ENCODE results near the gene CA9.

Gene CA9

GRCh38 chr9:35696520-35697215, 22.9 kb downstream of the CA9 start:
- Histone ChIP-seq H3K4me3 (ENCODE audit: low read length) (no peak overlapping the region), H2AFZ (ENCODE audit: low read depth, low read length) (no peak overlapping the region), H3K36me3 (ENCODE audit: insufficient read depth, low read length) (peaks cover 53% of the 10 kb centered on the region), H3K27me3 (ENCODE audit: insufficient read depth, low read length) (no peaks in the 10 kb centered on the region), H3K4me1 (ENCODE audit: insufficient read depth, low read length) (no peaks in the 10 kb centered on the region), H3K9me3 (ENCODE audit: low read length) (no peaks in the 10 kb centered on the region)

DNA sequence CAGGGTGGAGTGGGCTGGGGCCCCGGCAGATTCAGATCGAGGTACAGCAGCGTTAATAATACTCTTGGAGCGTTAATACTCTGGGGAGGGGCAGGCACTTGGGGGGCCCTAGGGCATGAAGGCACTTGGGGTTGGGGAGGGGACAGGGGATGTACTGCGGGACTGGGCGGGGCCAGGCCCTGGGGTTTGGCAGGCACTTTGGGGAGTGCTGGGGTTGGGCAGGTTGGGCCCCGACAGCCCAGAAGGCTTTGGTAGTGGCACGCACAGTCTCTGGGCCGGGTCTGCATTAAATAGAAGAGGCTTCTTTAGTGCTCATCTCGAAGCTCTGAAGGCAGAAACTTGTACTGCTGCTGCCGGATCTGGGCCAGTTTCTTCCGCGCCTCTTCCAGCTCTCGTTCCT, 23.8 kb downstream of the CA9 start:
- no peak overlapping the region for H3K4me3 ChIP-seq (ENCODE audit: low read length)
- H2AFZ ChIP-seq (ENCODE audit: low read depth, low read length), result no peak overlapping the region
- H3K27me3 ChIP-seq (ENCODE audit: insufficient read depth, low read length), result no peaks in the 10 kb centered on the region
- H3K36me3 ChIP-seq (ENCODE audit: insufficient read depth, low read length), result peaks cover 60% of the 10 kb centered on the region
- no peaks in the 10 kb centered on the region for H3K9me3 ChIP-seq (ENCODE audit: low read length)
- no peaks in the 10 kb centered on the region for H3K4me1 ChIP-seq (ENCODE audit: insufficient read depth, low read length)

DNA sequence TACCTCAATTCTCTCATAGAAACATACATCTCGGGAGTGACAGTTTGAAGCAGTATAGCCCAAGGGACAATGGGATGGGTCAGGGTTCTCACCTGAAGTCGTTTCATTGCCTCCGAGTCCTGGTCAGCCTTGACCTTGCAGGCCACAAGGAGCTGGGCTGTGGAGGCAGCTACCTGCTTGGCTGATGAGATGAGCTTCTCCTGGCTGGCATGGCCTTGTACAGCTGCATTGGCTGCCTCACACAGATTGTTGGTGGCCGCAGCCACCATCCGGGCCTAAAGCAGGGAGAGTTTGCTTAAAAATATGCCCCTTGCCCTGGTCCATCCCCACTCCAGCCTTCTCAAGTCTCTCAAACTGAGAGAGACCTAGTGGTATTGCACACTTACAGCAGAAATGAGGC, 24.5 kb downstream of the CA9 start:
- no peak overlapping the region for H3K4me3 ChIP-seq (ENCODE audit: low read length)
- H2AFZ ChIP-seq (ENCODE audit: low read depth, low read length), result no peak overlapping the region
- no peaks in the 10 kb centered on the region for H3K27me3 ChIP-seq (ENCODE audit: insufficient read depth, low read length)
- no peaks in the 10 kb centered on the region for H3K4me1 ChIP-seq (ENCODE audit: insufficient read depth, low read length)
- peaks cover 67% of the 10 kb centered on the region for H3K36me3 ChIP-seq (ENCODE audit: insufficient read depth, low read length)
- H3K9me3 ChIP-seq (ENCODE audit: low read length), result no peaks in the 10 kb centered on the region

GRCh38 chr9:35700031-35700430, 26.3 kb downstream of the CA9 start:
- no peak overlapping the region for H2AFZ ChIP-seq (ENCODE audit: low read depth, low read length)

DNA sequence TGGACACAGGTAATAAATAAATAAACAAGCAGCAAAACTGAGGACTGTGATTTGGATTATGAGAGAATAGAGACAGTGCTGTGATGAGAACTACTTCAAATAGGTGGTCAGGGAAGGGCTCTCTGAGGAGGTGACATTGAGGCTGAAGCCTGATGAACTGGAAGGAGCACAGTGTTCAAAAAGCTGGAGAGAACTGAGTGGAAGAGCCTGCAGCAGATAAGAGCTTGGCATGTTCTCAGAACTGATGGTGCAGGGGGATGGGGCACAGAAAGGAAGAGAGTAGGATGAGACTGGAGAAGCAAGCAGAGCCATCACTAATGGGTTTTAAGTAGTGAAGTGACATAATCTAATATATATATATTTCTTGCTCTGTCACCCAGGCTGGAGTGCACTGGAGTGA, 27.2 kb downstream of the CA9 start:
- Histone ChIP-seq H3K27me3 (ENCODE audit: insufficient read depth, low read length) (no peaks in the 10 kb centered on the region), H3K4me3 (ENCODE audit: low read length) (no peak overlapping the region), H3K4me1 (ENCODE audit: insufficient read depth, low read length) (no peaks in the 10 kb centered on the region), H3K36me3 (ENCODE audit: insufficient read depth, low read length) (peaks cover 92% of the 10 kb centered on the region), H2AFZ (ENCODE audit: low read depth, low read length) (no peak overlapping the region), H3K9me3 (ENCODE audit: low read length) (no peaks in the 10 kb centered on the region)

More at GRCh38 chr9:35700031-35700430, 26.3 kb downstream of the CA9 start:
- Histone ChIP-seq H3K4me3 (ENCODE audit: low read length) (no peak overlapping the region), H3K4me1 (ENCODE audit: insufficient read depth, low read length) (no peaks in the 10 kb centered on the region), H3K27me3 (ENCODE audit: insufficient read depth, low read length) (no peaks in the 10 kb centered on the region), H3K9me3 (ENCODE audit: low read length) (no peaks in the 10 kb centered on the region), H3K36me3 (ENCODE audit: insufficient read depth, low read length) (peaks cover 85% of the 10 kb centered on the region)

DNA sequence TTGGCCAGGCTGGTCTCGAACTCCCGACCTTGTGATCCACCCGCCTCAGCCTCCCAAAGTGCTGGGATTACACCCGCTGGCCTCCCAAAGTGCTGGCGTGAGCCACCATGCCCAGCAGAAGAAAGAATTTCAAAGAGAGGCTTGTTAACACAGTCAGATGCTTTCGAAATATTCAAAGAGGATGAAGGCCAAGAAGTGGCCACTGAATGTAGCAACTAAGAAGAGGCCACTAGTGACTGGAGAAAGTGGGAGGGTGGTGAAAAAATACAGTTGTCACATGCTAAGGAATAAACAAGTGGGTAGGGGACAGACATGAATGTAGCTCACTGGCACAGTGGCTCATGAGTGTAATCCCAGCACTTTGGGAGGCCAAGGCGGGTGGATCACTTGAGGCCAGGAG, 29.0 kb downstream of the CA9 start:
- peaks cover 97% of the 10 kb centered on the region for H3K36me3 ChIP-seq (ENCODE audit: insufficient read depth, low read length)
- no peak overlapping the region for H2AFZ ChIP-seq (ENCODE audit: low read depth, low read length)
- no peak overlapping the region for H3K4me3 ChIP-seq (ENCODE audit: low read length)
- H3K4me1 ChIP-seq (ENCODE audit: insufficient read depth, low read length), result no peaks in the 10 kb centered on the region
- no peaks in the 10 kb centered on the region for H3K9me3 ChIP-seq (ENCODE audit: low read length)
- H3K27me3 ChIP-seq (ENCODE audit: insufficient read depth, low read length), result no peaks in the 10 kb centered on the region

DNA sequence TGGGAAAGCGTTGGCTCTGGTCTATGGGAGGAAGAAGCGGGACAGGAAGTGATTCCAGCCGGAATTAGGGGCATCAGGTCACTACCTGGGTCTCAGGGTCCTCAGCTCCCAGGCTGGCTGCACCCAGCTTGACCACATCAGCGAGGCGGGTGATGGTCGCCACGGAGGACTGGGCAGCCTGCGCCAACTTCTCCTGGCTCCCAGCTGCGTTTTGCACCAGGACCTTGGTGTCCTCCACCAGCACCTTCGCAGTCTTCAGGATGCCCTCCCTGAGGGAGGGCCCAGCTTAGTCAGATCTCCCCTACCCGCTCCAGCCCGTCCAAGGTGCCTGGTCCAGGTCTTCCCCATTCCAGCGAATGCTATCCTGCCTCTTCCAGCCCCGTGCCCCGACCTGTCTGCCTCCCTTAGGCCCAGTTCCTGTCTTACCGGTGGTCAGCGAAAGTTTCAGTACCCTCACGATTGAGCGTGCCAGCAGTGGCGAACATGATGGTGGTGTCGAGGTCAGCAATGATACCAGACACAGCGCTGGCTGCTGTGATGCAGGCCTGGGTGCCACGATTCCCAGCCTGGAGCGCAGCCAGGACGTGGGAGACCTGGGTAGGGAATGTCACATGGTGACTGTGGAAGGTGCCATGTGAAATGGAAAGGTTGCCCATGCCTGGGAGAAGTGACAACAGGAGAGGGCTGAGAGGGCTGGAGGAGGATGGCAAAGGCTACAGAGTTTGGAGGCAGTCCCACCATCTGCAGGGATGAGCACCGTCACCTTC, 30.4 kb downstream of the CA9 start:
- no peaks in the 10 kb centered on the region for H3K27me3 ChIP-seq (ENCODE audit: insufficient read depth, low read length)
- H2AFZ ChIP-seq (ENCODE audit: low read depth, low read length), result no peak overlapping the region
- no peaks in the 10 kb centered on the region for H3K9me3 ChIP-seq (ENCODE audit: low read length)
- peaks cover 96% of the 10 kb centered on the region for H3K36me3 ChIP-seq (ENCODE audit: insufficient read depth, low read length)
- H3K4me1 ChIP-seq (ENCODE audit: insufficient read depth, low read length), result no peaks in the 10 kb centered on the region
- H3K4me3 ChIP-seq (ENCODE audit: low read length), result no peak overlapping the region

DNA sequence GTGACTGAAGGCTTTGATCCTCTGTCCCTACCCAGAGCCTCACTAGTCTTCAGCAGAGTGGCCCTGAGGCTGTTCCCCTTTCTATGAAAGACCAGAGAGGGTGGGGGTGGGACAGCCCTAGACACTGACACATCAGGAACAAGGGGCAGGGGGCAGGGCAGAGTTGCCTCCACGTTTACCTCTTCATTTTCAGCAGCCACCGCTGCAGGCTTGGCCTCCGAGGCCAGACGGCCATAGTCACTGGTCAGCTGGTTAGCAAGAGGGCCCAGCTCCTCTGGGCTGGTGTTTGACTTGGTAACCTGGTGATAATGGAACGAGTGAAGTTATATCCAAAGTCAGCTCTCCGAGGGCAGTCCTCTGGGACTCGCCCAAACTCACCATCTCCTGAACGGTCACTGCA, 31.6 kb downstream of the CA9 start:
- no peak overlapping the region for H2AFZ ChIP-seq (ENCODE audit: low read depth, low read length)
- no peaks in the 10 kb centered on the region for H3K9me3 ChIP-seq (ENCODE audit: low read length)
- peaks cover 89% of the 10 kb centered on the region for H3K36me3 ChIP-seq (ENCODE audit: insufficient read depth, low read length)
- no peaks in the 10 kb centered on the region for H3K27me3 ChIP-seq (ENCODE audit: insufficient read depth, low read length)
- H3K4me1 ChIP-seq (ENCODE audit: insufficient read depth, low read length), result no peaks in the 10 kb centered on the region
- no peak overlapping the region for H3K4me3 ChIP-seq (ENCODE audit: low read length)

GRCh38 chr9:35705836-35706430, 32.2 kb downstream of the CA9 start:
- H3K4me3 ChIP-seq (ENCODE audit: low read length), result no peak overlapping the region
- no peak overlapping the region for H2AFZ ChIP-seq (ENCODE audit: low read depth, low read length)
- no peaks in the 10 kb centered on the region for H3K27me3 ChIP-seq (ENCODE audit: insufficient read depth, low read length)
- no peaks in the 10 kb centered on the region for H3K4me1 ChIP-seq (ENCODE audit: insufficient read depth, low read length)
- H3K36me3 ChIP-seq (ENCODE audit: insufficient read depth, low read length), result peaks cover 89% of the 10 kb centered on the region
- H3K9me3 ChIP-seq (ENCODE audit: low read length), result no peaks in the 10 kb centered on the region

- Histone ChIP-seq H3K4me3 (ENCODE audit: low read length) (no peak overlapping the region), H3K36me3 (ENCODE audit: insufficient read depth, low read length) (peaks cover 90% of the 10 kb centered on the region), H3K4me1 (ENCODE audit: insufficient read depth, low read length) (no peaks in the 10 kb centered on the region), H3K27me3 (ENCODE audit: insufficient read depth, low read length) (no peaks in the 10 kb centered on the region), H2AFZ (ENCODE audit: low read depth, low read length) (no peak overlapping the region), H3K9me3 (ENCODE audit: low read length) (no peaks in the 10 kb centered on the region)
Observed at GRCh38 chr9:35706951-35707350, 33.2 kb downstream of the CA9 start.

DNA sequence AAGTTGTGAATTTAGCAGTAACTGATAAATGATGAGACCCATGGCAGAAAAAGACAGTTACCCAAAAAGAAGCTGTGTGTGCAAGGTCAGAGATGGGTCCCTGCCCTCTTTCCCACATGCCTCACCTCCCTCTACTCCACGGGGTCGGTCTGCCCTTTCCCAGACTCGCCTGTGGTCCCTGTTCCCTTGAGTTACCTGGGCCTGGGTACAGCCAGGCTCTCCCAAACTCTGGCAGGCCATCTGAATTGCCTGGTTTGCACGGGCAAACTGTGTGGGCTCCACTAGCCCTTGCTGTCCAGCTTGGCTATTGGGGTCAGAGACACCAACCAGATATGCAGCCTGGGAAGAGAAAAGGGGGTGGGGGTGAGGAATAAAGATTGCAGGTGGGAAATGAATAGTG, 34.4 kb downstream of the CA9 start:
- Histone ChIP-seq H3K36me3 (ENCODE audit: insufficient read depth, low read length) (peaks cover 90% of the 10 kb centered on the region), H3K4me1 (ENCODE audit: insufficient read depth, low read length) (no peaks in the 10 kb centered on the region), H3K4me3 (ENCODE audit: low read length) (no peak overlapping the region), H3K27me3 (ENCODE audit: insufficient read depth, low read length) (no peaks in the 10 kb centered on the region), H2AFZ (ENCODE audit: low read depth, low read length) (no peak overlapping the region), H3K9me3 (ENCODE audit: low read length) (no peaks in the 10 kb centered on the region)

GRCh38 chr9:35710818-35711500, 37.2 kb downstream of the CA9 start:
- H3K36me3 ChIP-seq (ENCODE audit: insufficient read depth, low read length), result peaks cover 84% of the 10 kb centered on the region

More at GRCh38 chr9:35710818-35711500, 37.2 kb downstream of the CA9 start:
- Histone ChIP-seq H3K27me3 (ENCODE audit: insufficient read depth, low read length) (no peaks in the 10 kb centered on the region), H3K4me1 (ENCODE audit: insufficient read depth, low read length) (no peaks in the 10 kb centered on the region), H3K4me3 (ENCODE audit: low read length) (no peak overlapping the region), H2AFZ (ENCODE audit: low read depth, low read length) (no peak overlapping the region), H3K9me3 (ENCODE audit: low read length) (no peaks in the 10 kb centered on the region)

Data from neuron (in vitro differentiated cells).